HL-60/S4 (cell line): Measurements from ENCODE around the gene TTC36.
"Not testable (repeated sequence)": the region's sequence is repeated elsewhere in the genome, so short reads cannot be mapped to it uniquely, and the experiment has no call there.

ENCODE experiments used
- in situ Hi-C: fragments of 300-500 bp; cut with MboI; formaldehyde crosslinking; loops from 2 replicates; pipeline ENCODE4 v1.14.3; 2022; ENCODE audit warnings: low sequenced_read_pairs

TTC36 gene

DNA sequence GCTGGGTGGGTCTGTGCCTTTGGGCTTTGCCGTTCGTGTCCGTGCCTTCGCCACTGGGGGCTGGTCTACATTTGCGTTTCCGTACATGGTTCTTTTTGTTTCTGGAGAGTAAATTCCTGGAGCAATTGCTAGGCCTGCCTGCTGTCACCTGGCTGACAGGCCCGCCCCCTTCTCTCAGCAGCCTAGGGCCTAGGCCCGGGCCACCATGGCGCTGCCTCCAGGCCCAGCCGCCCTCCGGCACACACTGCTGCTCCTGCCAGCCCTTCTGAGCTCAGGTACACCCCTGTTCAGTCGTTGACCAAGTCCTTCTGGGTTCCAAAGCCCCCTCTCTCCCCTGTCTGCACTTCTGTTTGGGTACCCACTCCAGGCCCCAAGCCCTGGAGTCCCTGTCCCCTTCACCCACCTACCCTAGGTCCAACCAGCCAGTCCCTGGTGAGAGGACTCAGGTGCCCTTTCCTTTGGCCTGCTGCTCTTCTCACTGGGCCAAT is 4.4 kb downstream of the TTC36 start:
- in situ Hi-C loops, result no loop called here

DNA sequence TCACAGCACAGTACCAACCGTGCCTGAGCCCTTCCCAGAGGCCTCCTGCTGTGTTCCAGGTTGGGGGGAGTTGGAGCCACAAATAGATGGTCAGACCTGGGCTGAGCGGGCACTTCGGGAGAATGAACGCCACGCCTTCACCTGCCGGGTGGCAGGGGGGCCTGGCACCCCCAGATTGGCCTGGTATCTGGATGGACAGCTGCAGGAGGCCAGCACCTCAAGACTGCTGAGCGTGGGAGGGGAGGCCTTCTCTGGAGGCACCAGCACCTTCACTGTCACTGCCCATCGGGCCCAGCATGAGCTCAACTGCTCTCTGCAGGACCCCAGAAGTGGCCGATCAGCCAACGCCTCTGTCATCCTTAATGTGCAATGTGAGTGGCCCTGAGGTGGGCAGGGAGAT is 4.8 kb downstream of the TTC36 start:
- in situ Hi-C loops, result no loop called here

DNA sequence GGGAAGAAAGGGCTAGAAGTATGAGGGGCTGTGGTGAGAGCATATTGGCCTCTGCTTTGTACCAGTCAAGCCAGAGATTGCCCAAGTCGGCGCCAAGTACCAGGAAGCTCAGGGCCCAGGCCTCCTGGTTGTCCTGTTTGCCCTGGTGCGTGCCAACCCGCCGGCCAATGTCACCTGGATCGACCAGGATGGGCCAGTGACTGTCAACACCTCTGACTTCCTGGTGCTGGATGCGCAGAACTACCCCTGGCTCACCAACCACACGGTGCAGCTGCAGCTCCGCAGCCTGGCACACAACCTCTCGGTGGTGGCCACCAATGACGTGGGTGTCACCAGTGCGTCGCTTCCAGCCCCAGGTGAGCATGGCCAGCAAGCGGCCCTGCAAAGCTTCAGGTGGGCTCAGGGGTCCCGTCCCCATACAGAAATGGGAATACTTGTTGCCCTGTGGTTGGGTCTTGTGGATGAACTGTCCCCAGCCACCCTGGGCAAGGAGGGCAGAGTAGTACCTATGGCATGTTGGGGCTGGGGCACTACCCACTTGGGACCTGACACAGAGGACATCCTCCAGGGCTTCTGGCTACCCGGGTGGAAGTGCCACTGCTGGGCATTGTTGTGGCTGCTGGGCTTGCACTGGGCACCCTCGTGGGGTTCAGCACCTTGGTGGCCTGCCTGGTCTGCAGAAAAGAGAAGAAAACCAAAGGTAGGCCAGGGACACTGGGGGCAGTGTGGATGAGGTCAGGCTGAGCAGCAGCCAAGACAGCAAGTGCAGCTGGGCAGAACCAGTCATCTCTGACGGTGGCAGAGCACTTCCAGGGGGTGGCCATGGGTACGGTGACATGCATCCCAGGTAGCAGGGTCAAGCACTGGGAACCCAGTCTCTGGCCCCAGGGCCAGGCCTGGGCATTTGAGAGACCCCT is 5.8 kb downstream of the TTC36 start:
- in situ Hi-C loops, result no loop called here

DNA sequence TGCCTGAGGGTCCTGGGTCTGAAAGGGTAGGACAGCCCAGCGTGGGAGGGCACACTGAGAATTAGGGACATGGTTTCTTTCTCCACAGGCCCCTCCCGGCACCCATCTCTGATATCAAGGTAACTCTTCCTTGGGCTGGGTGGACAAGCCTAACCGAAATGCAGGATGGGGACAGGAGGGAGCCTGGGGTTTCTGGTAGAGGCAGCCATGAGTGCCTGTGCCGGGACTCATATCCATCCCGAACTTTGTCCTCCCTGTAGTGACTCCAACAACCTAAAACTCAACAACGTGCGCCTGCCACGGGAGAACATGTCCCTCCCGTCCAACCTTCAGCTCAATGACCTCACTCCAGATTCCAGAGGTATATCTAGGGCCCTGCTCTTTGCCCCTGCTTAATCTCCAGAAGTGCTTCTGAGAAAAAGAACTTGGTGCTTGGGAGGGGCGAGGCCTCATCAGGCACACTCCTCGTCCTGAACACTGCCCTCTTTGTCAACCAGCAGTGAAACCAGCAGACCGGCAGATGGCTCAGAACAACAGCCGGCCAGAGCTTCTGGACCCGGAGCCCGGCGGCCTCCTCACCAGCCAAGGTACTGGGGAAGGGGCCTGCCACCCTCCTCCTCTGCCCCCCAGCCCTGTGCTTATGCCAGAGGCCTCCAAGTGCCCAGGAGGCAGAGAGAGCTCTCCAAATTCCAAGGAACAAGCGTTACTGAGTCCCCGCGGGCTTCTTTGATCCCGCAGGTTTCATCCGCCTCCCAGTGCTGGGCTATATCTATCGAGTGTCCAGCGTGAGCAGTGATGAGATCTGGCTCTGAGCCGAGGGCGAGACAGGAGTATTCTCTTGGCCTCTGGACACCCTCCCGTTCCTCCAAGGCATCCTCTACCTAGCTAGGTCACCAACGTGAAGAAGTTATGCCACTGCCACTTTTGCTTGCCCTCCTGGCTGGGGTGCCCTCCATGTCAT is 6.8 kb downstream of the TTC36 start:
- in situ Hi-C loops, result no loop called here

DNA sequence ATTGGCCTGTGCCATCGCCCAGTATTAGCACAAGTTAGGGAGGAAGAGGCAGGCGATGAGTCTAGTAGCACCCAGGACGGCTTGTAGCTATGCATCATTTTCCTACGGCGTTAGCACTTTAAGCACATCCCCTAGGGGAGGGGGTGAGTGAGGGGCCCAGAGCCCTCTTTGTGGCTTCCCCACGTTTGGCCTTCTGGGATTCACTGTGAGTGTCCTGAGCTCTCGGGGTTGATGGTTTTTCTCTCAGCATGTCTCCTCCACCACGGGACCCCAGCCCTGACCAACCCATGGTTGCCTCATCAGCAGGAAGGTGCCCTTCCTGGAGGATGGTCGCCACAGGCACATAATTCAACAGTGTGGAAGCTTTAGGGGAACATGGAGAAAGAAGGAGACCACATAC is 8.0 kb downstream of the TTC36 start:
- in situ Hi-C loops, result no loop called here

DNA sequence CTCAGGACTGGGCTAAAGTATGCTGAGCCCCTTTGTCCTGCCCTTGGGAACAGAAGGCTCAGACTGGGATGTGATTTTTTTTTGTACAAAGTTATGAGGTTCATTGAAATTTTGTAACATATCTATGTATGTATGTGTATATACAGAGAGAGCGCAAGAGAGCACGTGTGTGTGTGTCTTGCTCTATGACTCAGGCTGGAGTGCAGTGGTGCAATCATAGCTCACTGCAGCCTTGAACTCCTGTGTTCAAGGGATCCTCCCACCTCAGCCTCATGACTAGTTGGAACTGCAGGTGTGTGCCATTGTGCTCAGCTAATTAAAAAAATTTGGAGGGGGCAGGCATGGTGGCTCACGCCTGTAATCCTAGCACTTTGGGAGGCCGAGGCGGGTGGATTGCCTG is 9.5 kb downstream of the TTC36 start:
- in situ Hi-C loops, result no loop called here

DNA sequence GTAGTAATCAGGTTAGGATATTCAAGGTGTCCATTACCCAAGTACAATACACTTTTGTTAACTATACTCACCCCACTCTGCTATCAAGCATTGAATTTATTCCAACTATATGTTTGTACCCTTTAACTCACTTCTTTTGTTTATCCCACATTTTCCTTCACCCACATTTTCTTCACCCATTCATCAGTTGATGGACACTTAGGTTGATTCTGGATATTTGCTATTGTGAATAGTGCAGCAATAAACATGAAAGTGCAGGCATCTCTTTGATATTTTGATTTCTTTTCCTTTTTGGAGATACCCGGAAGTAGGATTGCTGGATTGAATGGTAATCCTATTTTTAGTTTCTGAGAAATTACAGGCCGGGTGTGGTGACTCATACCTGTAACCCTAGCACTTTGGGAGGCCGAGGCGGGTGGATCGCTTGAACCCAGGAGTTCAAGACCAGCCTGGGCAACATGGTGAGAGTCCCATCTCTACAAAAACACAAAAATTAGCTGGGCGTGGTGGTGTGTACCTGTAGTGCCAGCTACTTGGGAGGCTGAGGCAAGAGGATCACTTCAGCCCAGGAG is 10.2 kb downstream of the TTC36 start:
- in situ Hi-C loops, result no loop called here

DNA sequence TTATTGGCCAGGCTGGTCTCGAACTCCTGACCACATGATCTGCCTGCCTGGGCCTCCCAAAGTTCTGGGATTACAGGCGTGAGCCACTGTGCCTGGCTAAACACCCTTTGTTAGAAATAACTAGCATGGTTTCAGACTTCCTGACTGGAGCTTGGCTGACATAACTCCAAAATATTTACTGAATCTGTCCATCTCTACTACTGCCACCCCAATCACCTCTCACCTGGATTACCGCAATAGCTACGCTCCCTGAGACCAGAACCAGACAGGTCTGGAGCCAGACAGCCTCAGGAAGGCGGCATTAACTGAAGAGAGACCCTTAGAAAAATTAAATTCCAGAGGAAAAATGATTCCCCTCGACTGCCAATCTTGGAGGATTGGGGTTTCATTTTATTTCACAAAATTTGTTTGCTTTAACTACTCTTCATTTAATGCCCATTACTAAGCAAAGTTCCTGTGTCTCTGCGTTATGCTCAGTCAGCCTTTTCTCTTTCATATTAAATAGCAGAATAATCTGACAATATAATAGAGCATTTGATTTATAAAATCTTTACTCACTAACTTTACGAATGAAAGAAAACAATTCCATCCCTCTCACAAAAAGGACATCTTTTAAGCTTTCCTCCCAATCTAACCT is 16.9 kb downstream of the TTC36 start:
- in situ Hi-C loops, result no loop called here

DNA sequence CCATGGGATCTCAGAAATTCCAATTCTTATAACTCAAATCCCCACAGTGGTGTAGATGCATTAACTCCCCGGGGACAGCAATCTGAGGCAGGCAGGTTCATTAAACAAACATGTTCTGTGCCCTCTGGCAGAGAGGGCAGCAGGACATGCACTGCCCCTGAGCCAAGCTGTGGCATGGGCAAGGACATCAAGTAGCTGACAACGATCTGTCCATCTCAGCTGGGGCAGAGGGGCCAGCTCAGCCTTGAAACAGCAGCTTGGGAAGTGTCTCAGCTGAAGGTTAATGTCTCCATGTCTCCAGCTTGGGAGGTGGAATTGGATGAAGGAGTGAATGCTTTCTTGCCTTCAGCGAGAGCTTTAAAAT is 17.4 kb downstream of the TTC36 start:
- in situ Hi-C loops, result no loop called here

DNA sequence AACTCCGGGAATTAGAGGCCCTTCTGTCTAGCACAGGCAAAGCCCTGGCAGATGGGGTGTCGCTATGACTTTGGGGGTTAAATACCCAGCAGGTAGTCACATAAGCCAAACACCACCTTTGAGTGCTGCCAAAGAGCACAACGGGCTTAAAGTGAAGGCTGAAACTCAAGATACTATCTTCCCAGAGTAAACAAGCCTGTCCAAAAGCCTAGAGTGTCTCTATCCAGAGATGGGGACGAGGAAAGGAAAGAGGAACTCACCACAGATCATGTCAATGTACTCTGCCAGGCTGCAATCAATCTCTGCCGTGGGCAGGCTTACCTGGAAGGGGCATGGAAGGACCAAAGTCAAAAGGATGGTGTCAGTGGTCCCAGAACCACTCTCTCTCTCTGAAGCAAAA is 18.3 kb downstream of the TTC36 start:
- in situ Hi-C loops, result no loop called here

DNA sequence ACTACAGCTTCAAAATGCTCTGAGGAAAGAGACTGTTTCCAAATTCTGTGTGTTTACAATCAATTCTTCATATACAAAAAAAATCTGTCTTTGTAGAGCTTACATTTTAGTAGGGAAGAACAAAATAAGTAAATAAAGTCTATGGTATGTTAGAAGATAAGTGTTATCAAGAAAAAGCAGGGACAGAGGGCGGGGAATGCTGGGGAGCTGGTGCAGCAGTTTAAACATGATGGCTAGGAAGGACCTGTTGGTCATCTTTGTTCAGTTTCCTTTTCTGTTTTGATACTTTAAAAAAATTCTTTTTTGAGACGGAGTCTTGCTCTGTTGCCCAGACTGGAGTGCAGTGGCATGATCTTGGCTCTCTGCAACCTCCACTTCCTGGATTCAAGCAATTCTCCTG is 19.9 kb downstream of the TTC36 start:
- in situ Hi-C loops, result no loop called here

DNA sequence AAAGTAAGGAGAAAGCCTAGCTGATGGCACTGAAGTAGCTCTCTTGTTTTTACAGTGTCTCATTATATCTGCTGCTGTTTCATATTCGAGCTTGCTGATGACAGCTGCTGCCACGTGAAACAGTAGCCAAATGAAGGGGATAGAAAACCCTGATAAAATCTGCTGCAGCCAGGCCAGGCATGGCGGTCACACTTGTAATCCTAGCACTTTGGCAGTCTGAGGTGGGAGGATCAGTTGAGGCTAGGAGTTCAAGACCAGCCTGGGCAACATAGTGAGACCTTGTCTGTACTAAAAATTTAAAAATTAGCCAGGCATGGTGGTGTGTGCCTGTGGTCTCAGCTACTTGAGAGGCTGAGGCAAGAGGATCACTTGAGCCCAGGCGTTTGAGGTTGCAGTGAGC is 25.1 kb downstream of the TTC36 start:
- in situ Hi-C loops, result no loop called here

DNA sequence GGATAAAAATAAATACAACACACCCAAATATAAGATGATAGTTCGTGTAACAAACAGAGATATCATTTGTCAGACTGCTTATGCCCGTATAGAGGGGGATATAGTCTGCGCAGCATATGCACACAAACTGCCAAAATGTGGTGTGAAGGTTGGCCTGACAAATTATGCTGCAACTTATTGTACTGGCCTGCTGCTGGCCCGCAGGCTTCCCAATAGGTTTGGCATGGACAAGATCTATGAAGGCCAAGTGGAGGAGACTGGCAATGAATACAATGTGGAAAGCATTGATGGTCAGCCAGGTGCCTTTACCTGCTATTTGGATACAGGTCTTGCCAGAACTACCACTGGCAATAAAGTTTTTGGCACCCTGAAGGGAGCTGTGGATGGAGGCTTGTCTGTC is 33.5 kb downstream of the TTC36 start:
- in situ Hi-C loops, result no loop called here

DNA sequence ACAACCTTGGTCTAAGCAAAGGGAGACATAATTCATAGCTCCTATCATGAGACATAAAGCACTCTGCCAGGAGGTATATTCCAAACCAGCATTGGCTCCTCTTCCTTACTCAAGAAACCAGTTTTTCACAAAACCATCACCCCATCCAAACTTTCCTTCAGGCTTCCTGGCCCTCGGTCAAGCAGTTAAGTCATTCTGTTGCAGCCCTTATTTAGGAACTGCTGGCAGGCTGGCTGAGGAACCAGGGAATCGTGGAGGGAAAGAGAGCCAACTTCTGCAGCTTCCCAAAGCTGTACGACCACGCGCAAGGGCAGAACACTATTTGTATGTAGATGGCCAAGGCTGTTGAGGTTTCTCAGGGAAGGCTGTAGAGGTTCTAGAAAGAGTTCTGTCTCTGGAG is 37.8 kb downstream of the TTC36 start:
- in situ Hi-C loops, result no loop called here

DNA sequence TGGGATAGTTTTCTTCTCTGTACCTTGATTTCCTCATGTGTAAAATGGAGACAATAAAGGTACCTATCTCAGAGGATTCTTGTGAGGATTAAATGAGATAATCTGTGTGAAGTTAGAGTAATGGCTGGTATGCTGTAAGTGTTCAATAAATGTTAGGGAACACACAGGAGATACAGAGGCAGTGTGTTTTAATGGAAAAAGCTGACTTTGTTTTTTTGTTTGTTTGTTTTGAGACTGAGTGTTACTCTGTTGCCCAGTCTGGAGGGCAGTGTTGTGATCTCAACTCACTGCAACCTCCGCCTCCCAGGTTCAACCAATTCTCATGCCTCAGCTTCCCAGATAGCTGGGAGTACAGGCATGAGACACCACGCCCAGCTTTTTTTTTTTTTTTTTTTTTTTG is 42.4 kb downstream of the TTC36 start:
- in situ Hi-C loops, result no loop called here

DNA sequence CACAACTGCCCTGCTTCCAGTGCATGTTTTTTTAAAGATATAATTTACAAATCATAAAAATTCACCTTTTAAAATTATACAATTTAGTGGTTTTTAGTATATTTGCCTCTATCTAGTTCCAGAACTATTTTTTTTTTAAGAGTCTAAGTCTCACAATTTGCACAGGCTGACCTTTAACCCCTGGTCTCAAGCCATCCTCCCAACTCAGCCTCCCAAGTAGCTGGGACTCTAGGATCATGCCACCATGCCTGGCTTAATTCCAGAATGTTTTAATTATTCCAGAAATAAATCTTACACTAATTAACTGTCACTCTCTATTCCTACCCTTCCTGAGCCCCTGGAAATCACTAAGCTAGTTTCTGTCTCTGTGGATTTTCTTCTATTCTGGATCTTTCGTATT is 43.5 kb downstream of the TTC36 start:
- in situ Hi-C loops, result no loop called here

DNA sequence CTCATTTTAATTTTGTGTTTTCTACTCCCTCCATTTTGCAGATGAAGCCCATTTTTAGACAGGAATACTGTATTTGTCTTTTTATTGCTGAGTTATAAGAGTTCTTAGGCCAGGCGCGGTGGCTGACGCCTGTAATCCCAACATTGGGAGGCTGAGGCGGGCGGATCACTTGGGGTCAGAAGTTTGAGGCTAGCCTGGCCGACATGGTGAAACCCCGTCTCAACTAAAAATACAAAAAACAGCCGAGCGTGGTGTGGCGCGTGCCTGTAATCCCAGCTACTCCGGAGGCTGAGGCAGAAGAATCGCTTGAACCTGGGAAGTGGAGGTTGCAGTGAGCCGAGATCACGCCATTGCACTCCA is 44.4 kb downstream of the TTC36 start:
- in situ Hi-C loops, result not testable (repeated sequence)

DNA sequence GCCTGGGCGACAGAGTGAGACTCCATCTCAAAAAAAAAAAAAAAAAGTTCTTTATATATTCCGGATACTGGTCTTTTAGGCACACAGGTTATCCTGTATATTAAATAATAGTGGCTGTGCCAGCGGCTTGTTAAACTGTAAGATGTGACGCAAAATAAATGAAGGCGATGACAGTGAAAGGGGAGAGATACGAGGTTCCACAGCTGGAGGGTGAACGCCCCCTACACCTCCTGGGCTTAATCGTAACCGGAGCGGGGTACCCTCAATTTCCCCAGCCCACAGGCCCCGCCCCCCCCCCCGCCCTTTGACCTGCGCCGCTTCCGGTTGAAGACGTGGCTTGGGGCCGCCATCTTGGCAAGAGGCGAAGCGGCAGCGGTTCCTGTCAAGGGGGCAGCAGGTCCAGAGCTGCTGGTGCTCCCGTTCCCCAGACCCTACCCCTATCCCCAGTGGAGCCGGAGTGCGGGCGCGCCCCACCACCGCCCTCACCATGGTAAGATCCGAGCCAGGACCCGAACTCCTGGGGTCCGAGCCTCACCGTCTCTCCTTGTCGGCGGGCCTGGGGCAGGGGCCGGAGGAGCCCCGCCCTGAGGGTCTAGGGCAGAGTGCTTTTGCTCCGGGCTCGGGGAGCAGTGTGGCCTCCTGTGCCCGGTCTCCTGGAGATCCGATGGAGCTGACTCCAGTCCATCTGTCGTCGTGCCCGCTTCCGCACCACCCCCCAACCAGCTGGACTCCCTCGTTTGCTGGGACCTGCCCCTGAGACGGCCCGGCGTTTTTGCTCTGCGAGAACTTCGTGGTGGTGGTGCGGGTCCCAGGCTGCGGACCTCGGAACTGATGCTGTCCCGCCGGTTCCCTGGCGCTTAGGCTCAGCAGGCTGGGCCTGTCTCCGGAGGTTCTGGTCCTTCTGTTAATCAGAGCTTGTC is 45.0 kb downstream of the TTC36 start, which contains the start of gene ARCN1:
Gene ARCN1 (plus strand): TSS at position 349 of the 920 bp plus-strand sequence. CDS start 139 bp downstream, at position 488.
- in situ Hi-C loops, result no loop called here

DNA sequence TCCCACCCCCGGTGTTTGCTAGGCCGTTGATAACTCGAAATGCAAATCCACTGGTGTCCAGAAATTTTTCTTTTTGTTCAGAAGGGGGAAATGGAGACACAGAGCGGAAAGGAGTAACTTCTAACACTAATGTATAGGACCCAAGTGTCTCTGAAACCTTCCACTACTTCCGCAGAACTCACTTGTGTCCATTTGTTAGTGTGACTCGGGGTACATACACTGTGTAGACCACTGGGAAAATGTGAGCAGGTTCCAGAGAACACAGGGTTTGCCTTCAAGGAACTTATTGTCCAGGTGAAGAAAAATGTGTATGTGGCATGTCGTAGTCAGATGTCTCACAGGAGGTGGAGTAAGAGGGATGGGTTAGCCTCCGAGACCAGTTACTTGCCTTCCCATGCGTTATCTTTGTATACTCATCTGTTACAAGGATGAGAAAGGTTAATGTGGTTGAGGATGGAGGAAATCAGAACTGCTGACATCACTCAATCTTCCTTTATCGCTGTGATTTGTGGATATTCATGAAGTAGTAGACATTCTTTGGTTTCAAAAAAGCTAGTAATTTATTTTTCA is 45.8 kb downstream of the TTC36 start:
- in situ Hi-C loops, result no loop called here
